ENCODE measurements around the gene PCDH7.
A peak's percentile ranks its signal among the peaks of the same experiment; 100 is the strongest.

The PCDH7 gene

GRCh38 chr4:30716681-30717207, 3.4 kb upstream of the PCDH7 start:
- Mint-ChIP-seq H3K4me3 (peak overlapping the region; percentile 91), H3K4me1 (peaks cover 45% of the 10 kb centered on the region), H3K9me3 (no peaks in the 10 kb centered on the region), H3K27ac (peak overlapping the region; percentile 75), H3K36me3 (ENCODE audit: low read depth) (no peaks in the 10 kb centered on the region), H3K27me3 (ENCODE audit: low read depth, poor library complexity) (peaks cover 24% of the 10 kb centered on the region)
- peak; percentile 50 for DNase-seq
- TF ChIP-seq CTCF (IDR thresholded peaks at IDR 0.05), result no peak

- TF ChIP-seq CTCF (IDR thresholded peaks at IDR 0.05), result no peak
- H3K36me3 Mint-ChIP-seq (ENCODE audit: low read depth), result no peaks in the 10 kb centered on the region
- H3K27ac Mint-ChIP-seq, result peak overlapping the region; percentile 96
- H3K4me1 Mint-ChIP-seq, result peaks cover 47% of the 10 kb centered on the region
- H3K27me3 Mint-ChIP-seq (ENCODE audit: low read depth, poor library complexity), result peaks cover 30% of the 10 kb centered on the region
- DNase-seq, result peak; percentile 65
- no peaks in the 10 kb centered on the region for H3K9me3 Mint-ChIP-seq
- H3K4me3 Mint-ChIP-seq, result peak overlapping the region; percentile 91
Measured at GRCh38 chr4:30717208-30718020, 2.8 kb upstream of the PCDH7 start.

GRCh38 chr4:30718021-30718542, 2.1 kb upstream of the PCDH7 start:
- Mint-ChIP-seq H3K36me3 (ENCODE audit: low read depth) (no peaks in the 10 kb centered on the region), H3K9me3 (no peaks in the 10 kb centered on the region), H3K27me3 (ENCODE audit: low read depth, poor library complexity) (peaks cover 37% of the 10 kb centered on the region), H3K27ac (no peak overlapping the region), H3K4me3 (peak overlapping the region; percentile 91), H3K4me1 (peaks cover 54% of the 10 kb centered on the region)
- no peak for TF ChIP-seq CTCF (IDR thresholded peaks at IDR 0.05)
- DNase-seq, result peak; percentile 74

GRCh38 chr4:30718641-30719453, 1.3 kb upstream of the PCDH7 start:
- H3K27ac Mint-ChIP-seq, result peak overlapping the region; percentile 90
- no peaks in the 10 kb centered on the region for H3K9me3 Mint-ChIP-seq
- peak; percentile 38 for DNase-seq
- peaks cover 60% of the 10 kb centered on the region for H3K4me1 Mint-ChIP-seq
- TF ChIP-seq CTCF (IDR thresholded peaks at IDR 0.05), result no peak
- peaks cover 44% of the 10 kb centered on the region for H3K27me3 Mint-ChIP-seq (ENCODE audit: low read depth, poor library complexity)
- H3K36me3 Mint-ChIP-seq (ENCODE audit: low read depth), result no peaks in the 10 kb centered on the region
- H3K4me3 Mint-ChIP-seq, result peak overlapping the region; percentile 91

- TF ChIP-seq CTCF (IDR thresholded peaks at IDR 0.05), result no peak
- Mint-ChIP-seq H3K9me3 (no peaks in the 10 kb centered on the region), H3K27ac (peak overlapping the region; percentile 90), H3K4me3 (peak overlapping the region; percentile 91), H3K36me3 (ENCODE audit: low read depth) (no peaks in the 10 kb centered on the region), H3K27me3 (ENCODE audit: low read depth, poor library complexity) (peaks cover 51% of the 10 kb centered on the region), H3K4me1 (peaks cover 67% of the 10 kb centered on the region)
- DNase-seq, result peak; percentile 62
Measured at GRCh38 chr4:30719454-30720020, 632 bp upstream of the PCDH7 start.

Measured in nephron progenitor cell (in vitro differentiated cells).